ENCODE data around the gene ARHGEF18.

ARHGEF18 gene

DNA sequence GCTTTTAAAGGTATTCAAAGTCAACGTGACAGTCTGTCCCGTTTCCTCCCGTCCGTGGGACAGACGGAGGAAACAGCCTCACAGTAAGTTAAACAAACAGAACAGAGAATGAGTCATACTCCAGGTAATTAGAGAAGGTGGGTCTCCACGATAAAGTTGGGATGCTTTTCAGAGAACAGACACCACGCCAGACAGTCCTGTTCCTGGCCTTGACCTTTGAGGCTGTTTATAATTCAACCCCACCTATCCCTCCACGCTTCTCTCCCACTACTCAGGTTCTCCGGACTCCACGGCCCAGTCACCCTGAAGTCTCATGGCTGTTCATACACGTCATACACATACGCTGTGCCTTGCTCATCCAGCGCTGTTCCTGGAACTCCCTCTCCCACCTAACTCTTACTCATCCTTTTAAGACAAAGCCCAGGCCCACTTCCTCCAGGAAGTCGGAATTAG lies 42.5 kb downstream of the ARHGEF18 start (continued):
- TF ChIP-seq, protein P1, sequence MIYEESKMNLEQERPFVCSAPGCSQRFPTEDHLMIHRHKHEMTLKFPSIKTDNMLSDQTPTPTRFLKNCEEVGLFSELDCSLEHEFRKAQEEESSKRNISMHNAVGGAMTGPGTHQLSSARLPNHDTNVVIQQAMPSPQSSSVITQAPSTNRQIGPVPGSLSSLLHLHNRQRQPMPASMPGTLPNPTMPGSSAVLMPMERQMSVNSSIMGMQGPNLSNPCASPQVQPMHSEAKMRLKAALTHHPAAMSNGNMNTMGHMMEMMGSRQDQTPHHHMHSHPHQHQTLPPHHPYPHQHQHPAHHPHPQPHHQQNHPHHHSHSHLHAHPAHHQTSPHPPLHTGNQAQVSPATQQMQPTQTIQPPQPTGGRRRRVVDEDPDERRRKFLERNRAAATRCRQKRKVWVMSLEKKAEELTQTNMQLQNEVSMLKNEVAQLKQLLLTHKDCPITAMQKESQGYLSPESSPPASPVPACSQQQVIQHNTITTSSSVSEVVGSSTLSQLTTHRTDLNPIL (CRISPR knock-in tag; IDR thresholded peaks at IDR 0.05; ENCODE audit: low read depth), result no peak
- TF ChIP-seq RARB (CRISPR knock-in tag; IDR thresholded peaks at IDR 0.05) (no peak), ARNTL (CRISPR knock-in tag; IDR thresholded peaks at IDR 0.05; ENCODE audit: borderline replicate concordance, low read depth) (no peak), ZNF565 (CRISPR knock-in tag; conservative IDR thresholded peaks at IDR 0.05; ENCODE audit: low read depth) (no peak)

DNA sequence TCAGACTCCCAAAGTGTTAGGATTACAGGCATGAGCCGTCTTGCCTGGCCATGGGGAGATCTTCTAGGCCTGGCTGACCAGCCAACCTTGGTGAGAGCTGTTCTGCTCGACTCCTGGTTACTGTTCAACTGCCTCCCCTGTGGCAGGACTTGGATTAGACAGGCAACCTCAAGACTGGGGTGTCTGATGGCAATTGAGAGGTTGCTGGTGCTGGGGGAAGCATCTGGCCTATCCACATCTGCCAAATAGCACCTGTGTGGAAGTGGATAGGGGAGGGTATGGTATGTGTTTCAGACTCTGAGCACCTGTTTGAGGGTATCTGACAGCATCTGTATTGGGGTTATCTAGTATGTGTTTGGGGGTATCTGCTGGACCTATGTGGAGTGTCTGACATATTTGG lies 44.7 kb downstream of the ARHGEF18 start:
- no peak for TF ChIP-seq ZFP30 (CRISPR knock-in tag; IDR thresholded peaks at IDR 0.05)
- no peak for TF ChIP-seq PPARA (CRISPR knock-in tag; IDR thresholded peaks at IDR 0.05; ENCODE audit: borderline replicate concordance)
- TF ChIP-seq ARNTL (CRISPR knock-in tag; IDR thresholded peaks at IDR 0.05; ENCODE audit: borderline replicate concordance, low read depth), result no peak
- TF ChIP-seq, protein P2, sequence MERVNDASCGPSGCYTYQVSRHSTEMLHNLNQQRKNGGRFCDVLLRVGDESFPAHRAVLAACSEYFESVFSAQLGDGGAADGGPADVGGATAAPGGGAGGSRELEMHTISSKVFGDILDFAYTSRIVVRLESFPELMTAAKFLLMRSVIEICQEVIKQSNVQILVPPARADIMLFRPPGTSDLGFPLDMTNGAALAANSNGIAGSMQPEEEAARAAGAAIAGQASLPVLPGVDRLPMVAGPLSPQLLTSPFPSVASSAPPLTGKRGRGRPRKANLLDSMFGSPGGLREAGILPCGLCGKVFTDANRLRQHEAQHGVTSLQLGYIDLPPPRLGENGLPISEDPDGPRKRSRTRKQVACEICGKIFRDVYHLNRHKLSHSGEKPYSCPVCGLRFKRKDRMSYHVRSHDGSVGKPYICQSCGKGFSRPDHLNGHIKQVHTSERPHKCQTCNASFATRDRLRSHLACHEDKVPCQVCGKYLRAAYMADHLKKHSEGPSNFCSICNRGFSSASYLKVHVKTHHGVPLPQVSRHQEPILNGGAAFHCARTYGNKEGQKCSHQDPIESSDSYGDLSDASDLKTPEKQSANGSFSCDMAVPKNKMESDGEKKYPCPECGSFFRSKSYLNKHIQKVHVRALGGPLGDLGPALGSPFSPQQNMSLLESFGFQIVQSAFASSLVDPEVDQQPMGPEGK (CRISPR knock-in tag; IDR thresholded peaks at IDR 0.05; ENCODE audit: borderline replicate concordance), result no peak
- TF ChIP-seq OSR1 (CRISPR knock-in tag; IDR thresholded peaks at IDR 0.05), result no peak
- TF ChIP-seq ISL1 (CRISPR knock-in tag; IDR thresholded peaks at IDR 0.05), result no peak
- TF ChIP-seq, protein P1 (CRISPR knock-in tag; IDR thresholded peaks at IDR 0.05; ENCODE audit: low read depth), result no peak
- TF ChIP-seq GLIS3 (CRISPR knock-in tag; IDR thresholded peaks at IDR 0.05), result no peak
- TF ChIP-seq, protein P3, sequence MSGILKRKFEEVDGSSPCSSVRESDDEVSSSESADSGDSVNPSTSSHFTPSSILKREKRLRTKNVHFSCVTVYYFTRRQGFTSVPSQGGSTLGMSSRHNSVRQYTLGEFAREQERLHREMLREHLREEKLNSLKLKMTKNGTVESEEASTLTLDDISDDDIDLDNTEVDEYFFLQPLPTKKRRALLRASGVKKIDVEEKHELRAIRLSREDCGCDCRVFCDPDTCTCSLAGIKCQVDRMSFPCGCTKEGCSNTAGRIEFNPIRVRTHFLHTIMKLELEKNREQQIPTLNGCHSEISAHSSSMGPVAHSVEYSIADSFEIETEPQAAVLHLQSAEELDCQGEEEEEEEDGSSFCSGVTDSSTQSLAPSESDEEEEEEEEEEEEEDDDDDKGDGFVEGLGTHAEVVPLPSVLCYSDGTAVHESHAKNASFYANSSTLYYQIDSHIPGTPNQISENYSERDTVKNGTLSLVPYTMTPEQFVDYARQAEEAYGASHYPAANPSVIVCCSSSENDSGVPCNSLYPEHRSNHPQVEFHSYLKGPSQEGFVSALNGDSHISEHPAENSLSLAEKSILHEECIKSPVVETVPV (CRISPR knock-in tag; IDR thresholded peaks at IDR 0.05), result no peak
- TF ChIP-seq ZNF8 (CRISPR knock-in tag; IDR thresholded peaks at IDR 0.05), result no peak
- no peak for TF ChIP-seq ZC3H10 (CRISPR knock-in tag; IDR thresholded peaks at IDR 0.05)
- TF ChIP-seq, protein P4, sequence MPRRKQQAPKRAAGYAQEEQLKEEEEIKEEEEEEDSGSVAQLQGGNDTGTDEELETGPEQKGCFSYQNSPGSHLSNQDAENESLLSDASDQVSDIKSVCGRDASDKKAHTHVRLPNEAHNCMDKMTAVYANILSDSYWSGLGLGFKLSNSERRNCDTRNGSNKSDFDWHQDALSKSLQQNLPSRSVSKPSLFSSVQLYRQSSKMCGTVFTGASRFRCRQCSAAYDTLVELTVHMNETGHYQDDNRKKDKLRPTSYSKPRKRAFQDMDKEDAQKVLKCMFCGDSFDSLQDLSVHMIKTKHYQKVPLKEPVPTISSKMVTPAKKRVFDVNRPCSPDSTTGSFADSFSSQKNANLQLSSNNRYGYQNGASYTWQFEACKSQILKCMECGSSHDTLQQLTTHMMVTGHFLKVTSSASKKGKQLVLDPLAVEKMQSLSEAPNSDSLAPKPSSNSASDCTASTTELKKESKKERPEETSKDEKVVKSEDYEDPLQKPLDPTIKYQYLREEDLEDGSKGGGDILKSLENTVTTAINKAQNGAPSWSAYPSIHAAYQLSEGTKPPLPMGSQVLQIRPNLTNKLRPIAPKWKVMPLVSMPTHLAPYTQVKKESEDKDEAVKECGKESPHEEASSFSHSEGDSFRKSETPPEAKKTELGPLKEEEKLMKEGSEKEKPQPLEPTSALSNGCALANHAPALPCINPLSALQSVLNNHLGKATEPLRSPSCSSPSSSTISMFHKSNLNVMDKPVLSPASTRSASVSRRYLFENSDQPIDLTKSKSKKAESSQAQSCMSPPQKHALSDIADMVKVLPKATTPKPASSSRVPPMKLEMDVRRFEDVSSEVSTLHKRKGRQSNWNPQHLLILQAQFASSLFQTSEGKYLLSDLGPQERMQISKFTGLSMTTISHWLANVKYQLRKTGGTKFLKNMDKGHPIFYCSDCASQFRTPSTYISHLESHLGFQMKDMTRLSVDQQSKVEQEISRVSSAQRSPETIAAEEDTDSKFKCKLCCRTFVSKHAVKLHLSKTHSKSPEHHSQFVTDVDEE (CRISPR knock-in tag; IDR thresholded peaks at IDR 0.05), result no peak
- TF ChIP-seq ZFP3 (CRISPR knock-in tag; IDR thresholded peaks at IDR 0.05), result no peak
- no peak for TF ChIP-seq TOX (CRISPR knock-in tag; IDR thresholded peaks at IDR 0.05; ENCODE audit: borderline replicate concordance)
- TF ChIP-seq RARB (CRISPR knock-in tag; IDR thresholded peaks at IDR 0.05), result no peak
- TF ChIP-seq ESRRG (CRISPR knock-in tag; IDR thresholded peaks at IDR 0.05), result no peak
- ATAC-seq, result no peak

DNA sequence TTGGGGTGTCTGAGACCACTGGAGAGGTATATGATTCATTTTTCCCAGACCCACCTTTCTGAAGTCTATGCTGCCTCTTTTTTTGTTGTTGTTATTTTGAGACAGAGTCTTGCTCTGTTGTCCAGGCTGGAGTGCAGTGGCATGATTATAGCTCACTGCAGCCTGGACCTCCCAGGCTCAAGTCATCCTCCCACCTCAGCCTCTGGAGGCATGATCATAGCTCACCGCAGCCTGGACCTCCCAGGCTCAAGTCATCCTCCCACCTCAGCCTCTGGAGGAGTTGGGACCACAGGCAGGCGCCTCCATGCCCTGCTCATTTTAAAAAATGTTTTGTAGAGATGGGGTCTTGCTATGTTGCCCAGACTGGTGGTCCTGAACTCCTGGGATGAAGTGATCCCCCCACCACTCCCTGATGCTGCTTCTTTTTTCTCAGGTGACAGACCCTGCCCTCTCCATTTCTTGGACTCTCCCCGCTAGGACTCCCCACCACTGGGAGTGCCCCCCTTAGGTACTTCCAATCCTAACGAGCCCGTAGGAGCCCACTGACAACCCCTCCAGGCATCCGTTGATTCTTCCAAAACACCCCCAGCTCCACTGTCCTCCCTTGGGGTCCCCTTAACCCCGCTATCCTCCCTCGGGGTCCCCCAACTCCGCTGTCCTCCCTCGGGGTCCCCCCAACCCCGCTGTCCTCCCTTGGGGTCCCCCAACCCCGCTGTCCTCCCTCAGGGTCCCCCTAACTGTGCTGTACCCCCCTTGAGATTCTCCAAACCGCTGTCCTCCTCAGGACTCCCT lies 45.4 kb downstream of the ARHGEF18 start:
- TF ChIP-seq ARNTL (CRISPR knock-in tag; IDR thresholded peaks at IDR 0.05; ENCODE audit: borderline replicate concordance, low read depth) (no peak), ISL1 (CRISPR knock-in tag; IDR thresholded peaks at IDR 0.05) (no peak), BACH2 (CRISPR knock-in tag; IDR thresholded peaks at IDR 0.05; ENCODE audit: borderline replicate concordance) (no peak), ZNF70 (CRISPR knock-in tag; IDR thresholded peaks at IDR 0.05) (no peak), ZC3H10 (CRISPR knock-in tag; IDR thresholded peaks at IDR 0.05) (no peak), SNAI2 (CRISPR knock-in tag; IDR thresholded peaks at IDR 0.05) (no peak), ZFP30 (CRISPR knock-in tag; IDR thresholded peaks at IDR 0.05) (no peak), ESRRG (CRISPR knock-in tag; IDR thresholded peaks at IDR 0.05) (no peak)
- TF ChIP-seq, protein P4 (CRISPR knock-in tag; IDR thresholded peaks at IDR 0.05), result no peak
- TF ChIP-seq, protein P3 (CRISPR knock-in tag; IDR thresholded peaks at IDR 0.05), result no peak
- no peak for ATAC-seq
